Neural cell (in vitro differentiated cells): ENCODE results near the gene SLC45A1. TPM values are rescaled to one million over a fixed set of nuclear protein-coding genes. Genes with fewer than 3 reads are reported as not detected.

Experiments
- H2AFZ ChIP-seq: fragments of 200-600, 300-800 bp; sonication (generic), shearing (Covaris generic); 2 replicates; pipeline ENCODE4 v1.6.0; 2014; ENCODE audit warnings: low read depth, mild to moderate bottlenecking, antibody characterized with exemption, low read length, moderate library complexity
- H3F3A ChIP-seq: fragments of 200-600 bp; shearing (Covaris generic); 2 replicates; pipeline ENCODE4 v1.6.1; 2016; ENCODE audit warnings: mild to moderate bottlenecking, moderate library complexity, mixed read lengths, antibody characterized with exemption, low read length; ENCODE audit not compliant: insufficient read depth, poor library complexity, severe bottlenecking
- H3K27ac ChIP-seq: fragments of 200-600, 300-800 bp; sonication (generic), shearing (Covaris generic); 2 replicates; pipeline ENCODE4 v1.5.1; 2014; ENCODE audit warnings: mild to moderate bottlenecking, low read length, moderate library complexity
- H3K27me3 ChIP-seq: fragments of 300-800, 200-600 bp; sonication (generic), shearing (Covaris generic); 2 replicates; pipeline ENCODE4 v1.6.0; 2014; ENCODE audit warnings: mild to moderate bottlenecking, low read depth, low read length, moderate library complexity; ENCODE audit not compliant: insufficient read depth
- H3K36me3 ChIP-seq: fragments of 300-800, 200-600 bp; sonication (generic), shearing (Covaris generic); 2 replicates; pipeline ENCODE4 v1.5.1; 2014; ENCODE audit warnings: mild to moderate bottlenecking, antibody characterized with exemption, low read length, moderate library complexity; ENCODE audit not compliant: insufficient read depth
- H3K4me2 ChIP-seq: fragments of 300-800, 200-600 bp; sonication (generic), shearing (Covaris generic); 2 replicates; pipeline ENCODE4 v1.6.0; 2014; ENCODE audit warnings: mild to moderate bottlenecking, low read length
- H3K4me3 ChIP-seq: fragments of 300-800, 200-600 bp; sonication (generic), shearing (Covaris generic); 2 replicates; pipeline ENCODE4 v1.5.1; 2014; ENCODE audit warnings: mild to moderate bottlenecking, low read length, moderate library complexity
- H3K79me2 ChIP-seq: fragments of 200-600 bp; shearing (Covaris generic); replicated peaks from 2 replicates; pipeline ENCODE4 v1.6.0; 2014; ENCODE audit warnings: mild to moderate bottlenecking, low read length, moderate library complexity; ENCODE audit not compliant: insufficient read depth
- H3K9ac ChIP-seq: fragments of 300-800, 200-600 bp; sonication (generic), shearing (Covaris generic); 2 replicates; pipeline ENCODE4 v1.6.1; 2016; ENCODE audit warnings: mild to moderate bottlenecking, low read length, mixed read lengths
- H3K9me2 ChIP-seq: fragments of 200-600 bp; shearing (Covaris generic); 2 replicates; pipeline ENCODE4 v1.6.1; 2016; ENCODE audit warnings: mild to moderate bottlenecking, low read length, mixed read lengths; ENCODE audit not compliant: insufficient read depth
- H3K9me3 ChIP-seq: fragments of 200-600, 300-800 bp; sonication (generic), shearing (Covaris generic); 2 replicates; pipeline ENCODE4 v1.6.1; 2016; ENCODE audit warnings: mild to moderate bottlenecking, mixed run types, low read length, moderate library complexity, mixed read lengths
- H4K20me1 ChIP-seq: fragments of 200-600 bp; shearing (Covaris generic); 2 replicates; pipeline ENCODE4 v1.6.1; 2016; ENCODE audit warnings: mild to moderate bottlenecking, mixed run types; ENCODE audit not compliant: insufficient read depth
- CTCF ChIP-seq: fragments of 450-650 bp; IDR thresholded peaks from 2 replicates; pipeline ENCODE4 v1.5.1; 2014; ENCODE audit warnings: antibody characterized with exemption, mild to moderate bottlenecking, moderate library complexity; ENCODE audit not compliant: poor library complexity, severe bottlenecking
- EP300 ChIP-seq: fragments of 450-650 bp; conservative IDR thresholded peaks from 2 replicates; pipeline ENCODE4 v1.6.1; 2014; ENCODE audit warnings: antibody characterized with exemption, mild to moderate bottlenecking, moderate library complexity; ENCODE audit not compliant: poor library complexity, severe bottlenecking
- EZH2 ChIP-seq: fragments of 200-600, 300-800 bp; shearing (Covaris generic), sonication (generic); IDR thresholded peaks from 2 replicates; pipeline ENCODE4 v1.6.1; 2014; ENCODE audit warnings: antibody characterized with exemption, low read length, borderline replicate concordance, mild to moderate bottlenecking; ENCODE audit not compliant: insufficient read depth, poor library complexity, severe bottlenecking
- MXI1 ChIP-seq: fragments of 450-650 bp; conservative IDR thresholded peaks from 2 replicates; pipeline ENCODE4 v1.6.1; 2014; ENCODE audit warnings: antibody characterized with exemption, mild to moderate bottlenecking; ENCODE audit not compliant: poor library complexity, severe bottlenecking
- POLR2AphosphoS5 ChIP-seq: IDR thresholded peaks from 2 replicates; pipeline ENCODE4 v1.6.1; 2012
- RAD21 ChIP-seq: fragments of 450-650 bp; conservative IDR thresholded peaks from 2 replicates; pipeline ENCODE4 v1.6.1; 2014; ENCODE audit warnings: antibody characterized with exemption, mild to moderate bottlenecking, moderate library complexity
- REST ChIP-seq: IDR thresholded peaks from 2 replicates; pipeline ENCODE4 v1.6.1; 2012; ENCODE audit warnings: borderline replicate concordance
- SMC3 ChIP-seq: fragments of 450-650 bp; conservative IDR thresholded peaks from 2 replicates; pipeline ENCODE4 v1.6.1; 2014; ENCODE audit warnings: antibody characterized with exemption, mild to moderate bottlenecking, moderate library complexity; ENCODE audit not compliant: poor library complexity
- TAF1 ChIP-seq: IDR thresholded peaks from 2 replicates; pipeline ENCODE4 v1.6.1; 2012; ENCODE audit warnings: low read depth
- polyA plus RNA-seq: library from polyadenylated mRNA; depleted of rRNA; stranded (reverse); fragments of >200 nt; gene quantifications from 2 replicates; pipeline ENCODE4 v1.2.3, GENCODE V29; 2014

Gene SLC45A1
- polyA plus RNA-seq, 1 donor from 2014 or later = 7.1 TPM

- Histone ChIP-seq H3K4me3 (no peak overlapping the region), H4K20me1 (peaks cover 4% of the 10 kb centered on the region), H3F3A (no peaks in the 10 kb centered on the region), H3K9me2 (no peaks in the 10 kb centered on the region), H3K27ac (no peak overlapping the region), H3K36me3 (peaks cover 8% of the 10 kb centered on the region), H2AFZ (no peak overlapping the region), H3K27me3 (no peaks in the 10 kb centered on the region), H3K79me2 (no peaks in the 10 kb centered on the region), H3K9me3 (no peaks in the 10 kb centered on the region), H3K4me2 (no peak overlapping the region), H3K9ac (no peak overlapping the region)
- TF ChIP-seq EP300 (no peak), SMC3 (no peak), REST (no peak), MXI1 (no peak), CTCF (no peak), POLR2AphosphoS5 (no peak), RAD21 (no peak), TAF1 (no peak), EZH2 (no peak)
Measured at GRCh38 chr1:8358241-8358896, 40.5 kb downstream of the SLC45A1 start.

- no peak overlapping the region for H3K9ac ChIP-seq
- TF ChIP-seq POLR2AphosphoS5 = no peak
- TF ChIP-seq EP300 = no peak
- no peak for TF ChIP-seq RAD21
- no peak for TF ChIP-seq SMC3
- TF ChIP-seq MXI1 = no peak
- TF ChIP-seq TAF1 = no peak
- no peak for TF ChIP-seq EZH2
- no peak for TF ChIP-seq REST
- no peak for TF ChIP-seq CTCF
- no peak overlapping the region for H3K4me3 ChIP-seq
- no peak overlapping the region for H3K27ac ChIP-seq
- no peaks in the 10 kb centered on the region for H3K27me3 ChIP-seq
- H2AFZ ChIP-seq = no peak overlapping the region
- H3K4me2 ChIP-seq = no peak overlapping the region
- no peaks in the 10 kb centered on the region for H3K79me2 ChIP-seq
- H3K9me2 ChIP-seq = no peaks in the 10 kb centered on the region
- H3F3A ChIP-seq = no peaks in the 10 kb centered on the region
- no peaks in the 10 kb centered on the region for H3K9me3 ChIP-seq
- peaks cover 4% of the 10 kb centered on the region for H4K20me1 ChIP-seq
- peaks cover 8% of the 10 kb centered on the region for H3K36me3 ChIP-seq
Measured at GRCh38 chr1:8358897-8359616, 41.1 kb downstream of the SLC45A1 start.
